Activated CD8-positive, alpha-beta memory T cell treated with anti-CD3 and anti-CD28 coated beads for 1 hour (primary cell): Measurements from ENCODE around the gene SNX18.
"Not testable (repeated sequence)": the region's sequence is repeated elsewhere in the genome, so short reads cannot be mapped to it uniquely, and the experiment has no call there.

Experiments
- DNase-seq, 2 donors: peaks; one replicate each; pipeline ENCODE4 v3.0.0-alpha.2; 2020; ENCODE audit warnings: low read depth in 1 of 2; ENCODE audit errors: extremely low read depth in 1 of 2

The SNX18 gene

GRCh38 chr5:54519509-54519876, 1.9 kb downstream of the SNX18 start:
- no peak for DNase-seq

GRCh38 chr5:54520438-54520846, 2.9 kb downstream of the SNX18 start:
- DNase-seq, result no peak

GRCh38 chr5:54520940-54521339, 3.4 kb downstream of the SNX18 start:
- DNase-seq, result no peak

- no peak for DNase-seq
These were observed 4.4 kb downstream of the SNX18 start for GRCh38 chr5:54521856-54522479.

- no peak for DNase-seq
These were observed 6.0 kb downstream of the SNX18 start for GRCh38 chr5:54523534-54523933.

GRCh38 chr5:54524082-54524481, 6.5 kb downstream of the SNX18 start:
- DNase-seq, result no peak

- no peak for DNase-seq
These were observed 7.1 kb downstream of the SNX18 start for GRCh38 chr5:54524704-54525103.

- no peak for DNase-seq
These were observed 7.7 kb downstream of the SNX18 start for GRCh38 chr5:54525261-54525660.

GRCh38 chr5:54525692-54526091, 8.1 kb downstream of the SNX18 start:
- no peak for DNase-seq

- no peak for DNase-seq
These were observed 9.2 kb downstream of the SNX18 start for GRCh38 chr5:54526604-54527288.

- DNase-seq, result no peak
These were observed 11.2 kb downstream of the SNX18 start for GRCh38 chr5:54528633-54529209.

GRCh38 chr5:54529565-54529964, 12.0 kb downstream of the SNX18 start:
- DNase-seq, result no peak

- DNase-seq, result no peak
These were observed 14.0 kb downstream of the SNX18 start for GRCh38 chr5:54531546-54531945.

GRCh38 chr5:54533541-54534190, 16.1 kb downstream of the SNX18 start:
- no peak for DNase-seq

GRCh38 chr5:54534191-54535004, 16.8 kb downstream of the SNX18 start:
- no peak for DNase-seq

GRCh38 chr5:54535149-54535844, 17.7 kb downstream of the SNX18 start:
- no peak for DNase-seq

- not testable (repeated sequence) for DNase-seq
These were observed 18.8 kb downstream of the SNX18 start for GRCh38 chr5:54536375-54536774.

GRCh38 chr5:54536861-54537260, 19.3 kb downstream of the SNX18 start:
- not testable (repeated sequence) for DNase-seq

- no peak for DNase-seq
These were observed 20.2 kb downstream of the SNX18 start for GRCh38 chr5:54537725-54538124.

GRCh38 chr5:54538156-54538555, 20.6 kb downstream of the SNX18 start:
- DNase-seq, result no peak
